GM12875 (cell line): Measurements from ENCODE around the gene ANKH.

Experiments
- H3K4me3 ChIP-seq: one replicate; pipeline ENCODE4 v1.5.1; 2011; ENCODE audit warnings: low read depth, low read length, control low read depth
- CTCF ChIP-seq: IDR thresholded peaks from 2 replicates; pipeline ENCODE4 v1.5.1; 2011; ENCODE audit warnings: low read depth, mild to moderate bottlenecking, control low read depth, inconsistent platforms, low read length, moderate library complexity, borderline replicate concordance; ENCODE audit not compliant: insufficient read depth

Gene ANKH

GRCh38 chr5:14766584-14766983 is 105.0 kb downstream of the ANKH start:
- H3K4me3 ChIP-seq, result no peak overlapping the region
- no peak for TF ChIP-seq CTCF

- TF ChIP-seq CTCF, result no peak
- H3K4me3 ChIP-seq, result no peak overlapping the region
These were observed 106.0 kb downstream of the ANKH start for GRCh38 chr5:14765587-14765986.

- no peak overlapping the region for H3K4me3 ChIP-seq
- TF ChIP-seq CTCF, result no peak
These were observed 108.9 kb downstream of the ANKH start for GRCh38 chr5:14762549-14763216.

- H3K4me3 ChIP-seq, result no peak overlapping the region
- no peak for TF ChIP-seq CTCF
These were observed 111.0 kb downstream of the ANKH start for GRCh38 chr5:14760548-14761002.

- no peak overlapping the region for H3K4me3 ChIP-seq
- TF ChIP-seq CTCF, result no peak
These were observed 111.6 kb downstream of the ANKH start for GRCh38 chr5:14759744-14760547.

GRCh38 chr5:14757850-14758249 is 113.7 kb downstream of the ANKH start:
- H3K4me3 ChIP-seq, result no peak overlapping the region

More at GRCh38 chr5:14757850-14758249, 113.7 kb downstream of the ANKH start:
- TF ChIP-seq CTCF, result no peak
